K562 (cell line): Measurements from ENCODE around the gene ZNF264. TPM values are rescaled to one million over a fixed set of nuclear protein-coding genes. Genes with fewer than 3 reads are reported as not detected.

Source experiments
- BRF2 ChIP-seq: IDR thresholded peaks from 3 replicates; pipeline ENCODE4 v1.6.1; 2011; ENCODE audit warnings: borderline replicate concordance, mild to moderate bottlenecking; ENCODE audit not compliant: insufficient read length, insufficient read depth
- CREB5 ChIP-seq: fragments of 250-450 bp; sonication (Bioruptor Pico); IDR thresholded peaks from 2 replicates; pipeline ENCODE4 v1.5.0; 2020; ENCODE audit warnings: mild to moderate bottlenecking
- CTBP1 ChIP-seq: fragments of 450-650 bp; IDR thresholded peaks from 2 replicates; pipeline ENCODE4 v1.6.1; 2016; ENCODE audit warnings: borderline replicate concordance
- ELF1 ChIP-seq: fragments of 200-800 bp; sonication (Bioruptor generic); IDR thresholded peaks from 2 replicates; pipeline ENCODE4 v1.6.1; 2016; ENCODE audit warnings: missing genetic modification characterization, missing compliant biosample characterization
- ZNF133 ChIP-seq: fragments of 250-450 bp; sonication (Bioruptor Pico); IDR thresholded peaks from 2 replicates; pipeline ENCODE4 v1.4.0; 2020; ENCODE audit warnings: mild to moderate bottlenecking
- ZNF75A ChIP-seq: fragments of 450-650 bp; formaldehyde crosslinking; IDR thresholded peaks from 2 replicates; pipeline ENCODE4 v1.4.0; 2020; ENCODE audit warnings: mild to moderate bottlenecking
- polyA plus RNA-seq, 8 experiments: library from polyadenylated mRNA; depleted of rRNA in 4 of 8; stranded (reverse) in 5 of 8; unstranded in 3 of 8; fragments of >200 nt; fragmentation: Nextera tagmentation in 2 of 8; fragmentation: Illumina TruSeq in 1 of 8; extraction: Ambion mirVana in 2 of 8; extraction: Trizol in 1 of 8; gene quantifications; 2 replicates each; pipeline versions ENCODE4 v1.2.1 to v1.2.3, GENCODE V29; 2011 to 2014; ENCODE audit warnings: inconsistent platforms in 1 of 8, missing spikeins in 1 of 8
- total RNA-seq, 7 experiments: library from RNA; depleted of rRNA in 6 of 7; stranded (reverse); fragments of >200 nt in 6 of 7; fragmentation: Illumina TruSeq in 2 of 7; extraction: Trizol in 2 of 7; gene quantifications; 2 replicates each; pipeline versions ENCODE4 v1.2.1 to v1.2.3, GENCODE V29; 2011 to 2021; ENCODE audit warnings: low replicate concordance in 1 of 7
- TF ChIP-seq, protein P1 (sequence below): fragments of 450-650 bp; formaldehyde crosslinking; IDR thresholded peaks from 2 replicates; pipeline ENCODE4 v1.4.0; 2020; ENCODE audit warnings: mild to moderate bottlenecking, moderate library complexity
- TF ChIP-seq, protein P2 (sequence below): fragments of 250-450 bp; sonication (Bioruptor Pico); IDR thresholded peaks from 2 replicates; pipeline ENCODE4 v1.5.0; 2021; ENCODE audit warnings: mild to moderate bottlenecking, borderline replicate concordance
- TF ChIP-seq, protein P3 (sequence below), 2 experiments: fragments of 150-350 bp in 1 of 2; IDR thresholded peaks; 2 replicates each; pipeline ENCODE4 v1.6.1; 2012 to 2016; ENCODE audit warnings: low read depth in 2 of 2, low read length in 2 of 2, mild to moderate bottlenecking in 1 of 2, moderate library complexity in 1 of 2
- TF ChIP-seq, protein P4 (sequence below), 2 experiments: fragments of 200-800 bp in 1 of 2; sonication (Bioruptor generic) in 1 of 2; sonication (generic) in 1 of 2; formaldehyde crosslinking in 1 of 2; IDR thresholded peaks in 1 of 2; conservative IDR thresholded peaks in 1 of 2; 2 replicates each; pipeline versions ENCODE4 v1.5.0 to v1.6.1; 2016 to 2020; ENCODE audit warnings: missing compliant biosample characterization in 1 of 2, missing genetic modification characterization in 1 of 2, missing genetic modification reagents in 1 of 2

ZNF264 gene
- total and polyA plus RNA-seq, 9 of the 15 experiments (the other 6 are each of a cell fraction or from before 2014, with no cell fraction given): 0.08 to 7.9 (median 1.3) TPM

DNA sequence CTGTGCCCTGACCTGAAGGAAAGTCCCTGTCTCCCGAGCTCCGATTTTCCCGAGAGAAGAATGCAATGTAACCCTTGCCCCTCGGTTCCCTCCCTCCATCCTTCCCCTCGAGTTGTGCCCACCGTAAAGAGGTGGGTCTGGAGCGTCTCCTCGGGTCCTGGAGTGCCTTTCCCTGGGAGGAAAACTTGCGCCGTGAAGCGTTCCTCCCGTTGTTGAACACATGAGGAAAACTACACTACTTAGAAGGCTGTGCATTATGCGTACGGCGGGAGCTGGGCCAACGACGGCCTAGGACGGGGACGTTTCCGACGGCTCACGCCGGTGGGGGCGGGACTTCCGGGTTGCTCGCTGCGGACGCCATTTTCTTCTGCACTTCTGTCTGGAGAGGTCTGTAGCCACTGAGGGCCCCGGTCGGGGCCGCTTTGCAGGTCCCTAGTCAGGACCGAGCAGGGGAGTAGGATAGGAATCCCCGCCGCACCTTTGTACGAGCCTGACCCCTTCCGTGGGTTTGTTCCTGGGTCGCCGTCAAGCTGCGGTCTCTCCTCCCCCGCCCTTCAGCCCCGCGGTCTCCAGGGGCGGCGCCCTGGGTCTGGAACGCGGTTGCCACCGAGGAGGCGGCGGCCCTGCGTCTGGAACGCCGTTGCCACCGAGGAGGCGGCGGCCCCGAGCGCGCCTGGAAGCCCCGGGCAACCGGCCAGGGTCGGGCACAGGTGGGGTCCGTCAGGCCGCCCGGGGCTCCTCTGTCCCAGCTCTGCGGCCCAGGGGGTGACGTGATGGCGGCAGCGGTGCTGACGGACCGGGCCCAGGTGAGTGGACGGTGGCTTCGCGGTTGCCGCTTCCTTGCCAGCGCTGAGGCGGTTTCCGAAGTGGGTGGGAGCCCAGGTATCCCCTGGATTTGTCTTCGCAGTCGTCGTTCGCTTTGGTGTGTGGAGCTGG is at the start of gene ZNF264 (continued):
- TF ChIP-seq, protein P1, sequence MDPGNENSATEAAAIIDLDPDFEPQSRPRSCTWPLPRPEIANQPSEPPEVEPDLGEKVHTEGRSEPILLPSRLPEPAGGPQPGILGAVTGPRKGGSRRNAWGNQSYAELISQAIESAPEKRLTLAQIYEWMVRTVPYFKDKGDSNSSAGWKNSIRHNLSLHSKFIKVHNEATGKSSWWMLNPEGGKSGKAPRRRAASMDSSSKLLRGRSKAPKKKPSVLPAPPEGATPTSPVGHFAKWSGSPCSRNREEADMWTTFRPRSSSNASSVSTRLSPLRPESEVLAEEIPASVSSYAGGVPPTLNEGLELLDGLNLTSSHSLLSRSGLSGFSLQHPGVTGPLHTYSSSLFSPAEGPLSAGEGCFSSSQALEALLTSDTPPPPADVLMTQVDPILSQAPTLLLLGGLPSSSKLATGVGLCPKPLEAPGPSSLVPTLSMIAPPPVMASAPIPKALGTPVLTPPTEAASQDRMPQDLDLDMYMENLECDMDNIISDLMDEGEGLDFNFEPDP (CRISPR knock-in tag): no peak
- TF ChIP-seq ZNF133 (CRISPR knock-in tag) (no peak), ZNF75A (CRISPR knock-in tag) (no peak), BRF2 (no peak), ELF1 (tag) (peak; percentile 72), CREB5 (CRISPR knock-in tag) (no peak), CTBP1 (no peak; the same call in 1 of the 2 replicates)
- TF ChIP-seq, protein P2, sequence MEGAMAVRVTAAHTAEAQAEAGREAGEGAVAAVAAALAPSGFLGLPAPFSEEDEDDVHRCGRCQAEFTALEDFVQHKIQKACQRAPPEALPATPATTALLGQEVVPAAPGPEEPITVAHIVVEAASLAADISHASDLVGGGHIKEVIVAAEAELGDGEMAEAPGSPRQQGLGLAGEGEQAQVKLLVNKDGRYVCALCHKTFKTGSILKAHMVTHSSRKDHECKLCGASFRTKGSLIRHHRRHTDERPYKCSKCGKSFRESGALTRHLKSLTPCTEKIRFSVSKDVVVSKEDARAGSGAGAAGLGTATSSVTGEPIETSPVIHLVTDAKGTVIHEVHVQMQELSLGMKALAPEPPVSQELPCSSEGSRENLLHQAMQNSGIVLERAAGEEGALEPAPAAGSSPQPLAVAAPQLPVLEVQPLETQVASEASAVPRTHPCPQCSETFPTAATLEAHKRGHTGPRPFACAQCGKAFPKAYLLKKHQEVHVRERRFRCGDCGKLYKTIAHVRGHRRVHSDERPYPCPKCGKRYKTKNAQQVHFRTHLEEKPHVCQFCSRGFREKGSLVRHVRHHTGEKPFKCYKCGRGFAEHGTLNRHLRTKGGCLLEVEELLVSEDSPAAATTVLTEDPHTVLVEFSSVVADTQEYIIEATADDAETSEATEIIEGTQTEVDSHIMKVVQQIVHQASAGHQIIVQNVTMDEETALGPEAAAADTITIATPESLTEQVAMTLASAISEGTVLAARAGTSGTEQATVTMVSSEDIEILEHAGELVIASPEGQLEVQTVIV: no peak
- TF ChIP-seq, protein P3, sequence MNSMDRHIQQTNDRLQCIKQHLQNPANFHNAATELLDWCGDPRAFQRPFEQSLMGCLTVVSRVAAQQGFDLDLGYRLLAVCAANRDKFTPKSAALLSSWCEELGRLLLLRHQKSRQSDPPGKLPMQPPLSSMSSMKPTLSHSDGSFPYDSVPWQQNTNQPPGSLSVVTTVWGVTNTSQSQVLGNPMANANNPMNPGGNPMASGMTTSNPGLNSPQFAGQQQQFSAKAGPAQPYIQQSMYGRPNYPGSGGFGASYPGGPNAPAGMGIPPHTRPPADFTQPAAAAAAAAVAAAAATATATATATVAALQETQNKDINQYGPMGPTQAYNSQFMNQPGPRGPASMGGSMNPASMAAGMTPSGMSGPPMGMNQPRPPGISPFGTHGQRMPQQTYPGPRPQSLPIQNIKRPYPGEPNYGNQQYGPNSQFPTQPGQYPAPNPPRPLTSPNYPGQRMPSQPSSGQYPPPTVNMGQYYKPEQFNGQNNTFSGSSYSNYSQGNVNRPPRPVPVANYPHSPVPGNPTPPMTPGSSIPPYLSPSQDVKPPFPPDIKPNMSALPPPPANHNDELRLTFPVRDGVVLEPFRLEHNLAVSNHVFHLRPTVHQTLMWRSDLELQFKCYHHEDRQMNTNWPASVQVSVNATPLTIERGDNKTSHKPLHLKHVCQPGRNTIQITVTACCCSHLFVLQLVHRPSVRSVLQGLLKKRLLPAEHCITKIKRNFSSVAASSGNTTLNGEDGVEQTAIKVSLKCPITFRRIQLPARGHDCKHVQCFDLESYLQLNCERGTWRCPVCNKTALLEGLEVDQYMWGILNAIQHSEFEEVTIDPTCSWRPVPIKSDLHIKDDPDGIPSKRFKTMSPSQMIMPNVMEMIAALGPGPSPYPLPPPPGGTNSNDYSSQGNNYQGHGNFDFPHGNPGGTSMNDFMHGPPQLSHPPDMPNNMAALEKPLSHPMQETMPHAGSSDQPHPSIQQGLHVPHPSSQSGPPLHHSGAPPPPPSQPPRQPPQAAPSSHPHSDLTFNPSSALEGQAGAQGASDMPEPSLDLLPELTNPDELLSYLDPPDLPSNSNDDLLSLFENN (IDR thresholded peaks at IDR 0.05; ENCODE audit: low read depth in 2 of 2, low read length in 2 of 2): no peak
- TF ChIP-seq, protein P4, sequence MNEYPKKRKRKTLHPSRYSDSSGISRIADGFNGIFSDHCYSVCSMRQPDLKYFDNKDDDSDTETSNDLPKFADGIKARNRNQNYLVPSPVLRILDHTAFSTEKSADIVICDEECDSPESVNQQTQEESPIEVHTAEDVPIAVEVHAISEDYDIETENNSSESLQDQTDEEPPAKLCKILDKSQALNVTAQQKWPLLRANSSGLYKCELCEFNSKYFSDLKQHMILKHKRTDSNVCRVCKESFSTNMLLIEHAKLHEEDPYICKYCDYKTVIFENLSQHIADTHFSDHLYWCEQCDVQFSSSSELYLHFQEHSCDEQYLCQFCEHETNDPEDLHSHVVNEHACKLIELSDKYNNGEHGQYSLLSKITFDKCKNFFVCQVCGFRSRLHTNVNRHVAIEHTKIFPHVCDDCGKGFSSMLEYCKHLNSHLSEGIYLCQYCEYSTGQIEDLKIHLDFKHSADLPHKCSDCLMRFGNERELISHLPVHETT (CRISPR knock-in tag; conservative IDR thresholded peaks at IDR 0.05 in 1 of 2, IDR thresholded peaks at IDR 0.05 in 1 of 2): peak in 1 of 2 experiments; percentile 50; a peak in 1 of 4 replicates
